OCI-LY1 (cell line): Measurements from ENCODE around the gene AP2S1.
"Not testable (repeated sequence)": the region's sequence is repeated elsewhere in the genome, so short reads cannot be mapped to it uniquely, and the experiment has no call there.

Experiments
- H2AFZ ChIP-seq: fragments of 200-600 bp; sonication (generic), shearing (Covaris generic); 2 replicates; pipeline ENCODE4 v1.6.0; 2014; ENCODE audit warnings: antibody characterized with exemption, mild to moderate bottlenecking, low read length
- H3F3A ChIP-seq: fragments of 200-600 bp; sonication (generic), shearing (Covaris generic); 2 replicates; pipeline ENCODE4 v1.6.0; 2014; ENCODE audit warnings: mild to moderate bottlenecking, antibody characterized with exemption, low read length, moderate library complexity; ENCODE audit not compliant: insufficient read depth
- H3K27ac ChIP-seq: fragments of 200-600 bp; sonication (generic); 2 replicates; pipeline ENCODE4 v1.5.1; 2014; ENCODE audit warnings: low read length, mixed run types, mild to moderate bottlenecking, low read depth; ENCODE audit not compliant: poor library complexity, severe bottlenecking
- H3K27me3 ChIP-seq: fragments of 200-600 bp; sonication (generic); 2 replicates; pipeline ENCODE4 v1.6.0; 2014; ENCODE audit warnings: antibody characterized with exemption, mild to moderate bottlenecking, low read length, moderate library complexity; ENCODE audit not compliant: insufficient read depth
- H3K36me3 ChIP-seq: fragments of 200-600 bp; sonication (generic); 2 replicates; pipeline ENCODE4 v1.6.1; 2014; ENCODE audit warnings: mild to moderate bottlenecking, antibody characterized with exemption, low read length, moderate library complexity, mixed read lengths; ENCODE audit not compliant: insufficient read depth
- H3K4me1 ChIP-seq: fragments of 200-600 bp; sonication (generic); 2 replicates; pipeline ENCODE4 v1.5.1; 2014; ENCODE audit warnings: mild to moderate bottlenecking, low read length, moderate library complexity; ENCODE audit not compliant: insufficient read depth, severe bottlenecking
- H3K4me2 ChIP-seq: fragments of 200-600 bp; sonication (generic), shearing (Covaris generic); 2 replicates; pipeline ENCODE4 v1.6.1; 2014; ENCODE audit warnings: low read length
- H3K4me3 ChIP-seq: fragments of 200-600 bp; sonication (generic); 2 replicates; pipeline ENCODE4 v1.5.1; 2014; ENCODE audit warnings: low read length, low read depth, mild to moderate bottlenecking, mixed read lengths; ENCODE audit not compliant: poor library complexity, severe bottlenecking
- H3K79me2 ChIP-seq: fragments of 200-600 bp; shearing (Covaris generic); 2 replicates; pipeline ENCODE4 v1.6.1; 2016; ENCODE audit warnings: mixed run types, low read length, mixed read lengths; ENCODE audit not compliant: insufficient read depth
- H3K9ac ChIP-seq: fragments of 200-600 bp; sonication (generic), shearing (Covaris generic); 2 replicates; pipeline ENCODE4 v1.6.1; 2014; ENCODE audit warnings: mild to moderate bottlenecking, low read length, mixed read lengths
- H3K9me2 ChIP-seq: fragments of 200-600 bp; sonication (generic), shearing (Covaris generic); 2 replicates; pipeline ENCODE4 v1.6.1; 2014; ENCODE audit warnings: low read depth, mild to moderate bottlenecking, low read length, mixed read lengths
- H3K9me3 ChIP-seq: fragments of 200-600 bp; shearing (Covaris generic); 2 replicates; pipeline ENCODE4 v1.6.1; 2014; ENCODE audit warnings: low read length, mixed read lengths
- H4K20me1 ChIP-seq: fragments of 200-600 bp; sonication (generic), shearing (Covaris generic); 2 replicates; pipeline ENCODE4 v1.6.0; 2016; ENCODE audit warnings: mild to moderate bottlenecking, low read length; ENCODE audit not compliant: insufficient read depth
- EZH2 ChIP-seq: fragments of 200-600 bp; sonication (generic), shearing (Covaris generic); IDR thresholded peaks from 2 replicates; pipeline ENCODE4 v1.8.0; 2017; ENCODE audit warnings: borderline replicate concordance, mixed run types, mild to moderate bottlenecking, antibody characterized with exemption, low read length, moderate library complexity, mixed read lengths
- TF ChIP-seq, protein P1 (sequence below): fragments of 200-600 bp; sonication (generic), shearing (Covaris generic); IDR thresholded peaks from 2 replicates; pipeline ENCODE4 v1.5.1; 2017; ENCODE audit warnings: mild to moderate bottlenecking, antibody characterized with exemption, low read length, moderate library complexity, mixed read lengths

AP2S1 gene

GRCh38 chr19:46806656-46807055 lies 44.0 kb downstream of the AP2S1 start:
- Histone ChIP-seq H3K4me2 (no peak overlapping the region), H3K9me3 (no peaks in the 10 kb centered on the region), H3K9ac (no peak overlapping the region), H3K79me2 (no peaks in the 10 kb centered on the region), H3K9me2 (no peaks in the 10 kb centered on the region), H3K4me3 (no peak overlapping the region), H3K36me3 (no peaks in the 10 kb centered on the region), H3F3A (no peaks in the 10 kb centered on the region), H3K27ac (no peak overlapping the region), H2AFZ (no peak overlapping the region), H4K20me1 (no peaks in the 10 kb centered on the region), H3K4me1 (no peaks in the 10 kb centered on the region), H3K27me3 (no peaks in the 10 kb centered on the region)
- TF ChIP-seq, protein P1, sequence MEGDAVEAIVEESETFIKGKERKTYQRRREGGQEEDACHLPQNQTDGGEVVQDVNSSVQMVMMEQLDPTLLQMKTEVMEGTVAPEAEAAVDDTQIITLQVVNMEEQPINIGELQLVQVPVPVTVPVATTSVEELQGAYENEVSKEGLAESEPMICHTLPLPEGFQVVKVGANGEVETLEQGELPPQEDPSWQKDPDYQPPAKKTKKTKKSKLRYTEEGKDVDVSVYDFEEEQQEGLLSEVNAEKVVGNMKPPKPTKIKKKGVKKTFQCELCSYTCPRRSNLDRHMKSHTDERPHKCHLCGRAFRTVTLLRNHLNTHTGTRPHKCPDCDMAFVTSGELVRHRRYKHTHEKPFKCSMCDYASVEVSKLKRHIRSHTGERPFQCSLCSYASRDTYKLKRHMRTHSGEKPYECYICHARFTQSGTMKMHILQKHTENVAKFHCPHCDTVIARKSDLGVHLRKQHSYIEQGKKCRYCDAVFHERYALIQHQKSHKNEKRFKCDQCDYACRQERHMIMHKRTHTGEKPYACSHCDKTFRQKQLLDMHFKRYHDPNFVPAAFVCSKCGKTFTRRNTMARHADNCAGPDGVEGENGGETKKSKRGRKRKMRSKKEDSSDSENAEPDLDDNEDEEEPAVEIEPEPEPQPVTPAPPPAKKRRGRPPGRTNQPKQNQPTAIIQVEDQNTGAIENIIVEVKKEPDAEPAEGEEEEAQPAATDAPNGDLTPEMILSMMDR: no peak
- no peak for TF ChIP-seq EZH2

GRCh38 chr19:46804432-46804831 lies 46.2 kb downstream of the AP2S1 start:
- not testable (repeated sequence) for H3K36me3 ChIP-seq, H3K4me3 ChIP-seq, H3K4me1 ChIP-seq, H4K20me1 ChIP-seq, H3K4me2 ChIP-seq, H3K9me3 ChIP-seq, H3K27me3 ChIP-seq, H3F3A ChIP-seq, H2AFZ ChIP-seq, H3K9ac ChIP-seq, H3K79me2 ChIP-seq, H3K27ac ChIP-seq, H3K9me2 ChIP-seq

DNA sequence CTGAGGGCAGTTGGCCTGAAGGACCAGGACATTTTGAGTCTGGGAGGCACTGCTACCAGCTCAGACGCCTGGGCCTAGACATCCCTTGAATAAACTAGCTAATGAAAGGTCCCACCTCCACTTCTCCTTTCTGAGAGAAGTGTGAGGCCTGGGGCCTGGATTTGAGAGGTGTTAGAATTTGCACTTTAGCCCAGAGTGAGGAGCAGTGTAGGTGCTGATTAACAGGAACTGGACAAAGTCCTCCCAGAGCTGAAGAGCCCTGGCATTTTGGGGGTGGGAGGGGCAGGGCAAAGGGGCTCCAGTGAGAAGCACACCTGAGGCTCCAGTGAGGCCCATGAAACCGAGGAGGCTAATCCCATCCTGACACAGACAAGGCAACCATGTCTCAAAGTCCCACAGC lies 47.1 kb downstream of the AP2S1 start:
- Histone ChIP-seq H3K27ac (no peak overlapping the region), H3K4me1 (no peaks in the 10 kb centered on the region)

GRCh38 chr19:46802152-46802551 lies 48.5 kb downstream of the AP2S1 start:
- Histone ChIP-seq H3K4me1 (no peaks in the 10 kb centered on the region), H3K9me2 (no peaks in the 10 kb centered on the region), H2AFZ (no peak overlapping the region), H3K27me3 (no peaks in the 10 kb centered on the region; the same call in 1 of the 2 replicates), H3K9ac (no peak overlapping the region), H4K20me1 (no peaks in the 10 kb centered on the region), H3K27ac (no peak overlapping the region), H3K4me2 (no peak overlapping the region), H3K36me3 (no peaks in the 10 kb centered on the region), H3F3A (no peaks in the 10 kb centered on the region), H3K9me3 (no peaks in the 10 kb centered on the region), H3K79me2 (no peaks in the 10 kb centered on the region), H3K4me3 (no peak overlapping the region)
- TF ChIP-seq EZH2: no peak
- TF ChIP-seq, protein P1: no peak

More for the DNA sequence above, 47.1 kb downstream of the AP2S1 start:
- H3K27me3 ChIP-seq: no peaks in the 10 kb centered on the region; the same call in 1 of the 2 replicates
- H2AFZ ChIP-seq: no peak overlapping the region
- H3K4me3 ChIP-seq: no peak overlapping the region
- no peaks in the 10 kb centered on the region for H3K79me2 ChIP-seq
- H3K4me2 ChIP-seq: no peak overlapping the region
- H3K9ac ChIP-seq: no peak overlapping the region
- H4K20me1 ChIP-seq: no peaks in the 10 kb centered on the region
- no peaks in the 10 kb centered on the region for H3K36me3 ChIP-seq
- TF ChIP-seq, protein P1: no peak
- TF ChIP-seq EZH2: no peak
- no peaks in the 10 kb centered on the region for H3K9me2 ChIP-seq
- no peaks in the 10 kb centered on the region for H3K9me3 ChIP-seq
- no peaks in the 10 kb centered on the region for H3F3A ChIP-seq
